ENCODE results near the gene IL27RA.
"Not testable (repeated sequence)": the region's sequence is repeated elsewhere in the genome, so short reads cannot be mapped to it uniquely, and the experiment has no call there.

DNA sequence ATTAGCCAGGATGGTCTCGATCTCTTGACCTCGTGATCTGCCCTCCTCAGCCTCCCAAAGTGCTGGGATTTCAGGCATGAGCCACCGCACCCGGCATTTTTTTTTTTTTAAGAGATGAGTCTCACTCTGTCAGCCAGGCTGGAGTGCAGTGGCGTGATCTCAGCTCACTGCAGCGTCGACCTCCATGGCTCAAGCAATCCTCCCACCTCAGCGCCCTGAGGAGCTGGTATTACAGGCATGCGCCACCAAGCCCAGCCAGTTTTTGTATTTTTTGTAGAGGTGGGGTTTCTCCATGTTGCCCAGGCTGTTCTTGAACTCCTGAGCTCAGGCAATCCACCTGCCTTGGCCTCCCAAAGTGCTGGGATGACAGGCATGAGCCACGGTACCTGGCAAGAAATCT, 16.3 kb downstream of the IL27RA start:
- TF ChIP-seq CTCF, POLR2A (IDR thresholded peaks at IDR 0.05): not testable (repeated sequence)

All from heart left ventricle (tissue), 13 donors.